ENCODE results near the gene NRXN3. TPM values are rescaled to one million over a fixed set of nuclear protein-coding genes. Genes with fewer than 3 reads are reported as not detected.

NRXN3 gene
- total RNA-seq, 4 donors from 2014 or later, result 0.04 to 0.16 TPM; not detected in 2

DNA sequence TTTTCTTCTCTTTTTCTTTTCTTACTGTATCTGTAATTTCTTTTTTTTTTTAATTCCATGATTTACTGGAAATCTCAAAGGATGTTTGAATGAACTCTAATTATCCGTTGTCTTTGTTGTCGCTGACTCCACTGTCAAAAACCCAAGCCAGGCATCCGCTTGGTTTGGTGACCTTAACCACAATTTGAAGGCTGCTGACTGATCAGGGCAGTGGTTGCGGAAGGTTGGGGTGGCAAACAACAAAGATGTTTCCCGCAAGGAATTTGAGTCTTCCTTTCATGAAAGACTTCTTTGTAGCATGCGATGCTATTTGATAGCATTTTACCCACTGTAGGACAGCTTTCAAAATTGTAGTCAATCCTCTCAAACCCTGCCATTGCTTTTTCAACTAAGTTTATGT lies 1027.3 kb downstream of the NRXN3 start:
- DNase-seq (no peak), ATAC-seq (no peak)
- Histone ChIP-seq H3K27ac (no peak overlapping the region), H3K36me3 (no peaks in the 10 kb centered on the region), H3K4me3 (no peak overlapping the region), H3K9me3 (no peaks in the 10 kb centered on the region), H3K4me1 (no peaks in the 10 kb centered on the region), H3K27me3 (no peaks in the 10 kb centered on the region)
- intact Hi-C loops (cut with DNase I; ENCODE audit: low total_unique reads) (no loop called here), in situ Hi-C loops (cut with MboI; ENCODE audit: low sequenced_read_pairs in 4 of 4) (no loop called here)
- TF ChIP-seq, protein P1, sequence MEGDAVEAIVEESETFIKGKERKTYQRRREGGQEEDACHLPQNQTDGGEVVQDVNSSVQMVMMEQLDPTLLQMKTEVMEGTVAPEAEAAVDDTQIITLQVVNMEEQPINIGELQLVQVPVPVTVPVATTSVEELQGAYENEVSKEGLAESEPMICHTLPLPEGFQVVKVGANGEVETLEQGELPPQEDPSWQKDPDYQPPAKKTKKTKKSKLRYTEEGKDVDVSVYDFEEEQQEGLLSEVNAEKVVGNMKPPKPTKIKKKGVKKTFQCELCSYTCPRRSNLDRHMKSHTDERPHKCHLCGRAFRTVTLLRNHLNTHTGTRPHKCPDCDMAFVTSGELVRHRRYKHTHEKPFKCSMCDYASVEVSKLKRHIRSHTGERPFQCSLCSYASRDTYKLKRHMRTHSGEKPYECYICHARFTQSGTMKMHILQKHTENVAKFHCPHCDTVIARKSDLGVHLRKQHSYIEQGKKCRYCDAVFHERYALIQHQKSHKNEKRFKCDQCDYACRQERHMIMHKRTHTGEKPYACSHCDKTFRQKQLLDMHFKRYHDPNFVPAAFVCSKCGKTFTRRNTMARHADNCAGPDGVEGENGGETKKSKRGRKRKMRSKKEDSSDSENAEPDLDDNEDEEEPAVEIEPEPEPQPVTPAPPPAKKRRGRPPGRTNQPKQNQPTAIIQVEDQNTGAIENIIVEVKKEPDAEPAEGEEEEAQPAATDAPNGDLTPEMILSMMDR (IDR thresholded peaks at IDR 0.05 in 4 of 5, conservative IDR thresholded peaks at IDR 0.05 in 1 of 5), result no peak
- no peak for TF ChIP-seq POLR2A (IDR thresholded peaks at IDR 0.05)

DNA sequence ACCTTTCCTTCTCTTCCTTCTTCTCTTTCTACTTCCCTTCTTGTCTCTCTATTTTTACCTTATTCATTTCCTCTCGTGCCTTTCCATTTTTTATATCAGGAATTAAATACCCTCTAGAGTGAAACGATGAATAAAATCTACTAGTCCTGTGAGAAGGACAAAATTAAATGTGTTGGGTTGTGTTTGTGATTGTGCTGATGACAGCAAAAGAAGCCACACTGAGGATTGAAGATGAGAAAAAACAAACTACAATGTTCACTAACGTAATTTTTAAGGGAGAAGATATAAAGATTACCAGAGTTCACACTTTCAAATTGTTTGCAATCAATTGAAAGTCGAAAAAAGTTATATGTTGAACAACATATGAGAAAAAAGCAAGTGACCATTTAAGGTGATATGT lies 1029.0 kb downstream of the NRXN3 start:
- Histone ChIP-seq H3K4me3 (no peak overlapping the region), H3K36me3 (no peaks in the 10 kb centered on the region), H3K9me3 (no peaks in the 10 kb centered on the region), H3K27ac (no peak overlapping the region), H3K27me3 (no peaks in the 10 kb centered on the region), H3K4me1 (no peaks in the 10 kb centered on the region)
- intact Hi-C loops (cut with DNase I; ENCODE audit: low total_unique reads) (no loop called here), in situ Hi-C loops (cut with MboI; ENCODE audit: low sequenced_read_pairs in 4 of 4) (no loop called here)
- TF ChIP-seq, protein P1 (IDR thresholded peaks at IDR 0.05 in 4 of 5, conservative IDR thresholded peaks at IDR 0.05 in 1 of 5), result no peak
- TF ChIP-seq POLR2A (IDR thresholded peaks at IDR 0.05), result no peak
- DNase-seq, result no peak
- ATAC-seq, result no peak

DNA sequence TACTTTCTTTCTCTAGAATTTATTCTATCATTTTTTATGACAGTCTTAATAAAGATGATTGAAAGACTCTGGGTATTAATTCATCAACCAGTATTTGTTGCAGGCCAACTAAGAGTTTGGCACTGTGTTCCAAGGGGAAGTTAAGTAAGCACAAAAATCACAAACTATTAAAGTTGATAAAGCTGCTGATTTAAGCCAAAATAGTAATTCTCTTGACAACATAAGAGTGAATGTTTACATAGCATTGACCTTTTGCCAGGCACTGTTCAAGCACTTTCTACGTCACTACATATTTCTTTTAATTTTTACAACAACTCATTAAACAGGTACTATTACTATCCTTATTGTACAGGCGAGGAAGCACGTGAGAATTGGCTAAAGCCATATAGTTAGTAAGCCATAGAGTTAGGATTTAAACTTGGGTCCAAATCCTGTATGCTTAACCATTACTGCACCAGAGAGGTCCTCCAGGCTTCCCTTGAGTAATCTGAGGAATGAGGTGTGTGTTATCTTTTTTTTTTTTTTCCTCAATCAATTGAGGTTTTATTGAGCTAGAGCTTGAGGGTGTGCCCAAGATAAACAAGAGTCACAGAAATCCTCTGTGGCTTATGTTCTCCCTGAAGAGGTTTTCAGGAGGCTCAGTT lies 1031.5 kb downstream of the NRXN3 start:
- DNase-seq (no peak), ATAC-seq (no peak)
- no peaks in the 10 kb centered on the region for H3K36me3 ChIP-seq
- H3K4me3 ChIP-seq, result no peak overlapping the region
- intact Hi-C loops (cut with DNase I; ENCODE audit: low total_unique reads), result no loop called here
- in situ Hi-C loops (cut with MboI; ENCODE audit: low sequenced_read_pairs in 4 of 4), result no loop called here
- no peaks in the 10 kb centered on the region for H3K9me3 ChIP-seq
- no peaks in the 10 kb centered on the region for H3K27me3 ChIP-seq
- TF ChIP-seq, protein P1 (IDR thresholded peaks at IDR 0.05 in 4 of 5, conservative IDR thresholded peaks at IDR 0.05 in 1 of 5), result no peak
- no peak for TF ChIP-seq POLR2A (IDR thresholded peaks at IDR 0.05)
- no peak overlapping the region for H3K27ac ChIP-seq
- no peaks in the 10 kb centered on the region for H3K4me1 ChIP-seq

DNA sequence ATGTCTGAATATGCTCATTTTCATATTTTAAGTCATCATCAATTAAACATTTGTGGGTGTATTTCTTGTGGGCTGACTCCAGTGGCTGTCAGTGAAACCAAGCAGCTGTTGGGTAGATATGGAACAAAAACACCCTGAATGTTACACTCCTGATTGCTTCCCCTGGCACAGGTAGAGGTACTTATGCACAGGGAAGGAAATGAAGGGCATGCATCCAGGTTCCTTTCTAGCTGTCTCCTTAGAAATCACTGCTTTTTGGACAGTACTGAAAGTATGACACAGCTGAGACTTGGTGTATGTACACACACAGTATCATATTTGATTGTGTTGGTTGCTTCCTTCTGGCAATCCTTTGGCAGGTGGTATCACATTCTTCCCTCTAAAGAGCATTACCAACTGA lies 1034.4 kb downstream of the NRXN3 start:
- in situ Hi-C loops (cut with MboI; ENCODE audit: low sequenced_read_pairs in 4 of 4) (no loop called here), intact Hi-C loops (cut with DNase I; ENCODE audit: low total_unique reads) (no loop called here)
- H3K4me3 ChIP-seq, result no peak overlapping the region
- no peaks in the 10 kb centered on the region for H3K4me1 ChIP-seq
- H3K36me3 ChIP-seq, result no peaks in the 10 kb centered on the region
- H3K27ac ChIP-seq, result no peak overlapping the region
- no peak for TF ChIP-seq POLR2A (IDR thresholded peaks at IDR 0.05)
- TF ChIP-seq, protein P1 (IDR thresholded peaks at IDR 0.05 in 4 of 5, conservative IDR thresholded peaks at IDR 0.05 in 1 of 5), result no peak
- H3K27me3 ChIP-seq, result no peaks in the 10 kb centered on the region
- ATAC-seq, result no peak
- H3K9me3 ChIP-seq, result no peaks in the 10 kb centered on the region
- no peak for DNase-seq

DNA sequence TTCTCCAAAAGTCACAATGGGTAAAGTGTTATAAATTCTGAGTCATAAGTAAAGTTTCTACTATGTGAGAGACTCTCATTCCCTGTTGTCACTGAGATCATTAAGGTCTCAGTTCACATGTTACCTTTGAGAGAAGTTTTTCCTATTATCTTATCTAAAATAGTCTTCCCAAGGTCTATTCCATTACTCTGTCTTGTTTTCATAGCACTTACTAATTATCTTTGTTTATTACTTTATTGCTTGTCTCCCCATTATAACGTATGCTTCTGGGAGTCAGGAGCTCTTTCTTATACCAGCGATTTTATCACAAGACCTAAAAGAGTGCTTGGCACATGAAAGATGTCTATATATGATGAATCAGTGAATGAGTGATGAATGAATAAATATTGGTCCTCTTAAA lies 1039.2 kb downstream of the NRXN3 start:
- no peak overlapping the region for H3K27ac ChIP-seq
- no peaks in the 10 kb centered on the region for H3K4me1 ChIP-seq
- in situ Hi-C loops (cut with MboI; ENCODE audit: low sequenced_read_pairs in 4 of 4), result no loop called here
- H3K36me3 ChIP-seq, result no peaks in the 10 kb centered on the region
- intact Hi-C loops (cut with DNase I; ENCODE audit: low total_unique reads), result no loop called here
- no peak for TF ChIP-seq POLR2A (IDR thresholded peaks at IDR 0.05)
- TF ChIP-seq, protein P1 (IDR thresholded peaks at IDR 0.05 in 4 of 5, conservative IDR thresholded peaks at IDR 0.05 in 1 of 5), result no peak
- ATAC-seq (no peak), DNase-seq (no peak)
- no peak overlapping the region for H3K4me3 ChIP-seq
- peaks cover 0 to 4% (median 0%) of the 10 kb centered on the region in 3 donors for H3K27me3 ChIP-seq
- no peaks in the 10 kb centered on the region for H3K9me3 ChIP-seq
